Calu3 (cell line): ENCODE data around the gene KIAA0930. TPM values are rescaled to one million over a fixed set of nuclear protein-coding genes. Genes with fewer than 3 reads are reported as not detected.

Experiments
- BruUV-seq: library from RNA; stranded (reverse); fragments of 400-500 nt; replicated peaks from 2 replicates; lab custom pipeline; 2021; lab: Mats Ljungman, UMichigan
- CTCF ChIA-PET: fragments of 300-600 bp; sonication (Branson Sonifier 250); formaldehyde crosslinking; loops from one replicate; lab custom pipeline; 2022; ENCODE audit warnings: antibody characterized with exemption; lab: Charles Lee
- DNase-seq: peaks from one replicate; pipeline ENCODE4 v3.0.0; 2022
- H3K27ac Mint-ChIP-seq: one replicate; pipeline ENCODE4 v1.8.0; 2022; ENCODE audit warnings: mixed read lengths; ENCODE audit not compliant: unreplicated experiment
- H3K27me3 Mint-ChIP-seq: one replicate; pipeline ENCODE4 v1.8.0; 2022; ENCODE audit warnings: mixed read lengths; ENCODE audit not compliant: unreplicated experiment
- H3K36me3 Mint-ChIP-seq: one replicate; pipeline ENCODE4 v1.8.0; 2022; ENCODE audit warnings: mild to moderate bottlenecking, moderate library complexity, mixed read lengths; ENCODE audit not compliant: insufficient read depth, unreplicated experiment
- H3K4me1 Mint-ChIP-seq: one replicate; pipeline ENCODE4 v1.8.0; 2022; ENCODE audit warnings: mild to moderate bottlenecking, low read depth, mixed read lengths; ENCODE audit not compliant: unreplicated experiment
- H3K4me3 Mint-ChIP-seq: one replicate; pipeline ENCODE4 v1.8.0; 2022; ENCODE audit warnings: mild to moderate bottlenecking, low read depth, moderate library complexity, mixed read lengths; ENCODE audit not compliant: unreplicated experiment
- H3K9me3 Mint-ChIP-seq: one replicate; pipeline ENCODE4 v1.8.0; 2022; ENCODE audit warnings: low read depth, mixed read lengths; ENCODE audit not compliant: unreplicated experiment
- intact Hi-C: fragments of 100-400 bp; cut with micrococcal nuclease; formaldehyde crosslinking; loops from one replicate; pipeline ENCODE4 v1.10.0; 2022; ENCODE audit not compliant: unreplicated experiment
- total RNA-seq: library from RNA; stranded (reverse); gene quantifications from 2 replicates; pipeline ENCODE4 v1.2.3, GENCODE V29; 2022
- TF ChIP-seq, protein P1 (sequence below): fragments of 200-600 bp; IDR thresholded peaks from one replicate; pipeline ENCODE4 v1.8.0; 2022; ENCODE audit warnings: antibody characterized with exemption; ENCODE audit not compliant: unreplicated experiment

The KIAA0930 gene
- total RNA-seq, 1 experiment from 2014 or later, result 56.8 TPM

DNA sequence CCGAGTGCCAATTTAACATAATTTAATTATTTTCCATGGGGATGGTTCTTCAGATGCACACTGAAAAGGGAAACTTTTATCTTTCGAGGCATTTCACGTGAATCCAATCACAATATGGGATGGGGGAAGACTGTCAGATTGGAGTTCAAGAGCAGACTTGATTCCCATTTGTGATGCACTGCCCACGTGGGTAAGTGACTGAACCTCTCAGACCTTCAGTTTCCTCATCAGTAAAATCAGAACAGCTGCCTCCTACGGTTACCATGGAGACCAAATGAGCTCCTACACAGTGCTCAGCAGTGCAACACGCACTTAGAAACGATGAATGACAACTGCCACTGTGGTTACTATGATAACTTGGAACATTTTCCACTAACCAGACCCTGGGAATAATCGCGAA is 21.7 kb downstream of the KIAA0930 start:
- Mint-ChIP-seq H3K4me3 (no peak overlapping the region), H3K9me3 (no peaks in the 10 kb centered on the region), H3K4me1 (peaks cover 8% of the 10 kb centered on the region), H3K36me3 (no peaks in the 10 kb centered on the region), H3K27ac (no peak overlapping the region), H3K27me3 (no peaks in the 10 kb centered on the region)
- TF ChIP-seq, protein P1, sequence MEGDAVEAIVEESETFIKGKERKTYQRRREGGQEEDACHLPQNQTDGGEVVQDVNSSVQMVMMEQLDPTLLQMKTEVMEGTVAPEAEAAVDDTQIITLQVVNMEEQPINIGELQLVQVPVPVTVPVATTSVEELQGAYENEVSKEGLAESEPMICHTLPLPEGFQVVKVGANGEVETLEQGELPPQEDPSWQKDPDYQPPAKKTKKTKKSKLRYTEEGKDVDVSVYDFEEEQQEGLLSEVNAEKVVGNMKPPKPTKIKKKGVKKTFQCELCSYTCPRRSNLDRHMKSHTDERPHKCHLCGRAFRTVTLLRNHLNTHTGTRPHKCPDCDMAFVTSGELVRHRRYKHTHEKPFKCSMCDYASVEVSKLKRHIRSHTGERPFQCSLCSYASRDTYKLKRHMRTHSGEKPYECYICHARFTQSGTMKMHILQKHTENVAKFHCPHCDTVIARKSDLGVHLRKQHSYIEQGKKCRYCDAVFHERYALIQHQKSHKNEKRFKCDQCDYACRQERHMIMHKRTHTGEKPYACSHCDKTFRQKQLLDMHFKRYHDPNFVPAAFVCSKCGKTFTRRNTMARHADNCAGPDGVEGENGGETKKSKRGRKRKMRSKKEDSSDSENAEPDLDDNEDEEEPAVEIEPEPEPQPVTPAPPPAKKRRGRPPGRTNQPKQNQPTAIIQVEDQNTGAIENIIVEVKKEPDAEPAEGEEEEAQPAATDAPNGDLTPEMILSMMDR, result no peak
- DNase-seq, result no peak
- intact Hi-C loops, result no loop called here
- BruUV-seq, result no TSS peak
- CTCF ChIA-PET, result no interaction called here

- no peaks in the 10 kb centered on the region for H3K36me3 Mint-ChIP-seq
- H3K4me1 Mint-ChIP-seq, result peaks cover 1% of the 10 kb centered on the region
- TF ChIP-seq, protein P1, result no peak
- H3K4me3 Mint-ChIP-seq, result no peak overlapping the region
- no TSS peak for BruUV-seq
- no peak for DNase-seq
- no peaks in the 10 kb centered on the region for H3K27me3 Mint-ChIP-seq
- CTCF ChIA-PET, result interaction anchor here (0.5 kb wide), 1 partner anchor 55 kb away, joined by 3 read pairs; no protein-coding TSS in a partner anchor
- no peak overlapping the region for H3K27ac Mint-ChIP-seq
- H3K9me3 Mint-ChIP-seq, result no peaks in the 10 kb centered on the region
- intact Hi-C loops, result no loop called here
Measured at GRCh38 chr22:45217806-45218205, 22.9 kb downstream of the KIAA0930 start.

DNA sequence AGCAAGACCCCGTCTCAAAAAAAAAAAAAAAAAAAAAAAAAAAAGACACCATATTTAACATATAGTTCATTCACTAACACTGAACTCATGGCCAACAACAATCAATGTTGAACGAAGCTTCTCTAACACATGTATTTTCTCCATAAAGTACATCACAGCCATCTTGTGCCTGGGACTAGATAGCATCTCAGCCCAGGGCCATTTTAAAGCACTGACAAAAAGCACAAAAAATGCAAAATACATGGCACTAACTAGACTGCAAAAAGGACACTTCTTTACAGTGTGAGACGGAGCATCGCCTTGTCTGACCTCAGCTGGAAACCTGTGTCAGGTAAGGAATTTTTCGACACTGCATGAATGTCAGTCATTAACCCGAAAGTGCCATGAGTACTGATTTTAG is 23.3 kb downstream of the KIAA0930 start:
- intact Hi-C loops, result no loop called here
- CTCF ChIA-PET, result interaction anchor here (0.5 kb wide), 1 partner anchor 54 kb away, joined by 3 read pairs; no protein-coding TSS in a partner anchor
- no TSS peak for BruUV-seq
- no peak for DNase-seq
- H3K27ac Mint-ChIP-seq, result no peak overlapping the region
- H3K4me1 Mint-ChIP-seq, result no peaks in the 10 kb centered on the region
- no peaks in the 10 kb centered on the region for H3K9me3 Mint-ChIP-seq
- no peaks in the 10 kb centered on the region for H3K27me3 Mint-ChIP-seq
- no peak overlapping the region for H3K4me3 Mint-ChIP-seq
- TF ChIP-seq, protein P1, result no peak
- no peaks in the 10 kb centered on the region for H3K36me3 Mint-ChIP-seq

- H3K27ac Mint-ChIP-seq, result no peak overlapping the region
- CTCF ChIA-PET, result no interaction called here
- no peaks in the 10 kb centered on the region for H3K4me1 Mint-ChIP-seq
Measured at GRCh38 chr22:45216133-45217003, 24.3 kb downstream of the KIAA0930 start.

More at GRCh38 chr22:45216133-45217003, 24.3 kb downstream of the KIAA0930 start:
- H3K36me3 Mint-ChIP-seq, result no peaks in the 10 kb centered on the region
- no peaks in the 10 kb centered on the region for H3K27me3 Mint-ChIP-seq
- H3K4me3 Mint-ChIP-seq, result no peak overlapping the region
- no peaks in the 10 kb centered on the region for H3K9me3 Mint-ChIP-seq
- intact Hi-C loops, result no loop called here
- TF ChIP-seq, protein P1, result no peak
- DNase-seq, result no peak
- BruUV-seq, result no TSS peak
